ENCODE data around the gene PRDM16.

- TF ChIP-seq RAD21 (IDR thresholded peaks at IDR 0.05; ENCODE audit: low read length) (no peak), ZBTB33 (IDR thresholded peaks at IDR 0.05; ENCODE audit: borderline replicate concordance, low read depth) (no peak), GABPA (IDR thresholded peaks at IDR 0.05; ENCODE audit: low read depth) (no peak), CTCF (IDR thresholded peaks at IDR 0.05) (no peak), REST (IDR thresholded peaks at IDR 0.05; ENCODE audit: low read depth, low read length) (no peak), POLR2AphosphoS5 (IDR thresholded peaks at IDR 0.05; ENCODE audit: low read depth, low read length) (no peak), TEAD4 (IDR thresholded peaks at IDR 0.05; ENCODE audit: borderline replicate concordance, insufficient read depth) (no peak)
Measured at GRCh38 chr1:3116560-3116959, 47.6 kb downstream of the PRDM16 start.

Data from SK-N-SH (cell line).